Left renal cortex interstitium (tissue), 4 donors: ENCODE measurements around the gene IRGQ. TPM values are rescaled to one million over a fixed set of nuclear protein-coding genes. Genes with fewer than 3 reads are reported as not detected.

Experiments used
- DNase-seq, 4 donors: peaks; one replicate each; pipeline ENCODE4 v3.0.0-alpha.2; 2013; ENCODE audit warnings: low read depth in 4 of 4, low spot score in 2 of 4, missing footprints in 1 of 4
- polyA plus RNA-seq, 4 donors: library from polyadenylated mRNA; unstranded; fragments of 120-200 nt; gene quantifications; one replicate each; pipeline ENCODE4 v1.2.1, GENCODE V29; 2013; ENCODE audit not compliant: insufficient read length in 4 of 4

The IRGQ gene
- polyA plus RNA-seq, 4 donors: 10.6 to 22.6 (median 16.5) TPM

DNA sequence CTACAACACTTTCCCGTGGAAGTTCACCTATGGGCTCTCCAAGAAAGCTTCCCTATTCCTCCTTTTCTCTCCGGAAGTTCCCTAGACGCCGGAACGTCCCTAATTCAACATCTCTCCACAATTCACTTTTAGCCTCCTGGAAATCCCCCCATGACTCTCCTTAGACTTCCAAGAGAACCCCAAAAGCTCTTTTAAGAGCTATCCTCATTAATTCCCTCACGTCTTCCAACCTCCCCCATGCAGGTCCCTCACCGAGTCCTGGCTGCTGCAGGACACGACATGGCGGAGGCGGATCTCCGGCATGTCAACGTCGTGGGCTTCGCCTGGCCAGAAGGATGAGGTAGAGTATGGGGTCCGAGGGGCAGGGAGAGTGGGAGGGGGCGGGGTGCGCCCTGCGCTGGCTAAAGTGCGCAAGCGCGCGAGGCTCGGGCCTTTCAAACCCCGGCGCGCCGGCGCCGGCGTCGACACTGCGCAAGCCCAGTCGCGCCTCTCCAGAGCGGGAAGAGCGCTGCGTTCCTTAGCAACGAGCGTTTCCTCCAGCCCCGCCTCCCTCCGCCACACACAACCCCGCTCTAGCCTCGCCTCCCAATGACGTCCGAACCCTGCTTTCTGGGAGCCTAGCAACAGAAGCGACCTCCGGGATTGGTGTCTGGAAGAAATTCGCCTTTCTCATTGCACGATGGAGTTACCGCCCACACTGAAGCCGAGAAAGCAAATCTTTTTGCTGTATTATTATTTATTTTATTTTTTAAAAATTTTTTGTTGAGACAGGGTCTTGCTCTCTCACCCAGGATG, 20.6 kb downstream of the IRGQ start, which contains the start of the genes PINLYP and XRCC1:
TSS of gene PINLYP (plus strand) at position 646 of the 795 bp plus-strand sequence. CDS start 1,391 bp downstream, outside the sequence.
TSS of gene XRCC1 (minus strand) at position 372 of the 795 bp plus-strand sequence. CDS start at position 303, 69 bp downstream.
- DNase-seq: peak; percentile 93 to 99 (median 98)

DNA sequence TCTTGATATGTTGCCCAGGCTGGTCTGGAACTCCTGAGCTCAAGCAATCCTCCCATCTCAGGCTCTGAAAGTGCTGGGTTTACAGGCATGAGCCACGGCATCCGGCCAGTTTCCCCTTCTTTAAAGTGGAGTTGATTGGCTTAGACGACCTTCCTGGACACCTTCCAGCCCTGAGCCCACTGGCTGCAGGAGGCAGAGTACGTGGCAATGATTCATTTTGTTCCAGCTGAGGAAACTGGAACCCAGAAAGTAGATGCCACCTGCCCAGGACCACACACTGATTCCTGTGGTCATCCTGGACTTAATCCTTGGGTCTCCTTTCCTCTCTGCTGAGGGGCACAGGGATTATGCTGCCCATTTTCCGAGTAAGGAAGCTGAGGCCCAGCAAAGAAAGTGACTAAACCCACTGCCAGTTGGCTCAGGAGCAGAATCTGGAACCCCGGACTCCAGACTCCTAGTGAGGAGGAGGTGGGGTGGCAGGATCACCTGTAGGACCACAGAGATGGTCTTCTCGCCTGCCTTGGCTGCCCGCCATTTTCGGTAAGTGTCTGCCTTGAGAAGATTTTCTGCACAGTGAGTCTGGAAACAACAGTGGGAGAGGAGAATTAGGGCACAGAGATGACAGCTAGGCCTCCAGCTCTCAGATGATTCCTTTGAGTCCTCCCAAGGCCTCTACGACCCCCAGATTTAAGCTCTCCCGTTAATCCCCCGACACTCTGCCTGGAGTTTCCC, 21.3 kb downstream of the IRGQ start:
- no peak for DNase-seq

DNA sequence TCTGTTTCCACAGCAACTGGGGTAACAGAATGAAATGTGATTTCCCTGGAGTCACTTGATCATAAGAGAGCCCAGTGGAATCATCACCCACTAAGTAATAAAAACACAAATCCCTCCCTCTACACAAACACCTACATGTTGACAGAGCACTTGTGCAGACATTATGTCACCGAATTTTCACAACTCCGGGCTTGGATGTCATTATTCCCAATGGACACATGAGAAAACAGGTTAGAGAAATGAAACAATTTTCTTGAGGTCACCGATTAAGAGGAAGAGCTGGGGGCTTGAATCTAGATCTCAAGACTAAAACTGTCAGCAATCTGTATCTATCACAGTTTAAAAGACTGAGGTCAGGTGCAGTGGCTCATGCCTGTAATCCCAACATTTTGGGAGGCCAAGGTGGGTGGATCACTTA, 23.8 kb downstream of the IRGQ start:
- no peak for DNase-seq

DNA sequence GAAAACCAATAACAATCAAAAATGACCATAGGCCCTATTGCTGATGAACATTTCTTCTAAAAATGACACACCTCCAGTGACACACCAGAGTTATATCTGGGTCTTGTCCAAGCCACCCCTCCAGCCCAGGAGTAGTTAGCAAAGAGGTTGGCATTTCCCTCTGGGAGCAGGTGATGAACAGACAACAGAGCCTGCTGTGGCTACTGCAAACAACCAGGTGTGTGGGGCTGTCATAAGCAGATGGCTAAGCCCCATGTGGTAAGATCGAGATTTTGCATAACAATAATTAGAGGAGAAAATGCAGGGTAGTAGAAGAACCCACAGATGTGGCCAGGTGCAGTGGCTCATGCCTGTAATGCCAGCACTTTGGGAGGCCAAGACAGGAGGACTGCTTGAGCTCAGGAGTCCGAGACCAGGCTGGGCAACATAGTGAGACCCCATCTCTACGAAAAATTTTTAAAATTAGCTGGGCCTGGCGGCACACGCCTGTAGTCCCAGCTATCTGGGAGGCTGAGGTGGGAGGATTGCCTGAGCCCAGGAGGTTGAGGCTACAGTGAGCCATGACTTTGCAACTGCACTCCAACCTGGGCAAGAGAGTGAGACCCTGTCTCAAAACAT, 25.7 kb downstream of the IRGQ start:
- DNase-seq: no peak

DNA sequence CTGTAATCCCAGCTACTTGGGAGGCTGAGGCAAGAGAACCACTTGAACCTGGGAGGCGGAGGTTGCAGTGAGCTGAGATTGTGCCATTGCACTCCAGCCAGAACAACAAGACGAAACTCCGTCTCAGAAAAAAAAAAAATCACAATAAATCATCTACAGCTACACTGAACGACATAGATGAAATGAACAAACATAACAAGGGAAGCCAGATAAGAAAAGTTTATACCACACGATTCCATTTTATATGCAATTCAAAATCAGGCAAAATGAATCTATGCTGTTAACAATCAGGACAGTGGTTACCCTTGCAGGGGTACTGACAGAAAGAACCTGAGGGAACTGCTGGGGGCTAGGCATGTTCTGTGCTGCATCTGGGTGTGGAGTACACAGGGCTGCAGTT, 26.3 kb downstream of the IRGQ start:
- no peak for DNase-seq

DNA sequence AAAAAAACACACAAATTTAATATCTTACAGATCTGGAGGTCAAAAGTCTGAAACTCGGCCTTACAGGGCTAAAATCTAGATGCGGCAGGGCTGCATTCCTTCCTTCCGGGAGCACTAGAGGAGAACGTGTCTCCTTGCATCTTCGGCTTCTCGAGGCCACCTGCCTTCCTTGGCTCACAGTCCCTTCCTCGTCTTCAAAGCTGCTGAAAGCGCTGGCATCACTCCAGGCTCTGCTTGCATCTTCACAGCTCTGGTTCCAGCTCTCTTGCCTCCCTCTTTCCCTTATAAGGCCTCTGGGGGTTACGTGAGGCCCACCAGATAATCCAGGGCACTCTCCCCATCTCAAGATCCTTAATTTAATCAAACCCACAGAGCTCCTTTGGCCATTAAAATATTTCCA, 31.1 kb downstream of the IRGQ start:
- DNase-seq: no peak

DNA sequence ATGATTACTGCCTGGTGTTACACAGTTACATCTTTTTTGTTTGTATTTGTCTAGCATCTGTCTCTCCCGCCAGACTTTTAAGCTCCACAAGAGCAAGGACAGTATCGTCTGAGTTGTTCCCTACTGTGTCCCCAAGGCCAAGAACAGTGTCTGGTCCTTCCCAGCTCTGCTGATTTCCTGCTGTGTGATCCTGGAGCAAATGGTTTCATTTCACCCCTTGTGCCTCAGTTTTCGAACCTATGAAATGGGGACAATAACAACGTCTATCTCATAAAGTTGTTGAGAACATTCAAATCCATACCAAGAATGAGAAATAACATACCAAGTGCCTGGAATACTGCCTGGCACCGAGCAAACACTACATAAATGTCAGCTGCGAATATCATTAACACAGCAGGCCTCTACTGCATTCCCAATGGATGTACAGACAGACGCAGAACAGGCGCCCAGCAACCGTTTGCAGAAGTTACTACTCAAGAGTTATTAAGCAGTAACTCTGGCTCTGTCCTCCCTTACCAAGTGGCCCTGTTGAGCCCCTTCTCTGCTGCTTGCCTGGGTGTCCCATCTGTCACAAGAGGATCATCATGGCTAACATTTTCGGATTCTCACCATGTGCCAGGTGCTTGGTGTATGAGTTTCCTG, 32.0 kb downstream of the IRGQ start:
- DNase-seq: no peak

DNA sequence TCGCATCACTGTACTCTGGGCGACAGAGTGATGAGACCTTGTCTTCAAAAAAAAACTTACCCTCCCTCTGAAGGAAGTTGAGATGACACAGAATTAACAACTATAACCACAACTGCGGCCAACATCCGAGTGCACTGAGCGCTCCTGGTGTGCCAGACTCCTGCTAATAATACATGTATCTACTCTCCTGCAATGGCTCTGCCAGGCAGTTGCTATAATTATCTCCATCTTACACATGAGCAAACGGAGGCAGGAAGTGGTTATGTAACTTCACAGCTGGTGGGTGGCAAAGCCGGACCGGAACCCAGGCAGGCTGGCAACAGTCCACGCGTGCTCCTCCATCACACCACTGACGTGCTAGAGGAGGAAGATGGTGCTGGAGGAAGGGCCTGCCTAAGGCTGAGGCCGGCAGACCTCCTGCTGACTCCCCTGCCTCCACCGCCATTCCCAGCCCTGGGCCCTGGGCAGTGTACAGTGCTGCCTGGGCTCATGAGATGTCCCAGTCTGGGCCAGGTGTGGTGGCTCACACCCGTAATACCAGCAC, 33.2 kb downstream of the IRGQ start:
- DNase-seq: no peak

DNA sequence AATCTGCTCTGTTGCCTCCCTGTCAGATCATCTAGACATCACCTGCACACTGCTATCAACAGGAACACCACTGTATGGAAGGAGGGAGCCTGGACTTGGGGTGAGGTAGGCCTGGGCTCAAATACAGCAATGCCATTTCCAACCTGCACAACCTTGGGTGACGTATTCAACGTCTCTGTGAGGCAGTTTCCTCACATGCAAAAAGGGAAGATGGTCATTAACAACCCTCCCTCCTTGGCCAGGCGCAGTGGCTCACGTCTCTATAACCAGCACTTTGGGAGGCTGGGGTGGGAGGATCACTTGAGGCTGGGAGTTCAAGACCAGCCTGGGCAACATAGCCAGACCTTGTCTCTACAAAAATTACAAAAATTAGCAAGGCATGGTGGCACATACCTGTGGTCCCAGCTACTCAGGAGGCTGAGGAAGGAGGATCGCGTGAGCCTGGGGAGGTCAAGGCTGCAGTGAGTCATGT, 33.7 kb downstream of the IRGQ start:
- no peak for DNase-seq

DNA sequence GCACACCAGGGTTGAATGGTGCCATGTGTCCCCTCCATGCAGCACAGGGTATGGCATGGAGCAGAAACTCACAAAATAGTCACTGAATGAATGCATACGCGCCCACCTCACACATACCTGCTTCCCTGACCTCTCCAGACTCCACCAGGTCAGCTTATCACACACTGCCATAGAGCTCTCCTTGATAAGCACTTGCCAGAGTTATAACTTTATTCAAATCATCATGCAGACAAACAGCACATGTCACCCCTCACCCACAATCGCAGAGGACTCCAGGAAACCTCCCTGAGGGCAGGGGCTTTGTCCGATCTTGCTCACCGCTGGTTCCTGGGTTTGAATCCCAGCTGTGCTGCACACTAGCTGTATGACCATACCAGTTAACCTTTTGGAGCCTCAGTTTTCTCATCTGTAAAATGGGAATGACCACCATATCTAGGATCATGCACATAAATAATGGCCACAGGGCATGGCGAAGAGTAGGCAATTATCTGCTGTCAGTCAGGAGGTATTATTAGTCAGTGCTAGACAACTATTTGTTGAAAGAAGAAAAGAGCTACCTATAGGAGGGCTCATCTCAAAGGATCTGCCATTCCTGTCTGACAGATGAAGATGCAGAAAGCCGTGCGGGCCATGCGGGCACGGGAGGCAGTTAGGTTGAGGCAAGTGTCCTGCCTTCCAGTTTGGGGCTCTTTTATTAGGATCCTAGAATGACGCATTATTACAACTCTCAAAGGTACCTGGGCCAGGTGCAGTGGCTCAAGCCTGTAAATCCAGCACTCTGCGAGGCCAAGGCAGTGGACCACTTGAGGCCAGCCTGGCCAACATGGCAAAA, 34.6 kb downstream of the IRGQ start:
- DNase-seq: no peak

DNA sequence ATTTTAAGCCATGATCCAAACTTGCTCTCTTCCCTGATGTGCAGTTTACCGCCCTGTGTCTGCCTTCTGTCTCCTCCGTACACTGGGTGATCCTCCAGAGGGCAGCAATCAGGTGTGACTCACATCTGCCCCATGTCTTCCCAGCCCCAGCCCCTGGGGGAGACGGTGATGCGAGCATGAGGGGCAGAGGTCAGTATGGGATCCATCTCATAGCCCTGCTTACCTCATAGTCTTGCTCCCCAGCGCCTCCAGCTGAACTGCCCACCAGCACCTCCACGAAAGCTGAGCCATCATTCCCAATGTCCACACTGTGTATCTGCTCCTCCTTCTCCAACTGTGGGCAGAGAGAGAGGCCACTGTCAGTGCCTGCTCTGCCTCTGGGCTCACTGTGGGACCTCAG, 35.2 kb downstream of the IRGQ start:
- DNase-seq: no peak

DNA sequence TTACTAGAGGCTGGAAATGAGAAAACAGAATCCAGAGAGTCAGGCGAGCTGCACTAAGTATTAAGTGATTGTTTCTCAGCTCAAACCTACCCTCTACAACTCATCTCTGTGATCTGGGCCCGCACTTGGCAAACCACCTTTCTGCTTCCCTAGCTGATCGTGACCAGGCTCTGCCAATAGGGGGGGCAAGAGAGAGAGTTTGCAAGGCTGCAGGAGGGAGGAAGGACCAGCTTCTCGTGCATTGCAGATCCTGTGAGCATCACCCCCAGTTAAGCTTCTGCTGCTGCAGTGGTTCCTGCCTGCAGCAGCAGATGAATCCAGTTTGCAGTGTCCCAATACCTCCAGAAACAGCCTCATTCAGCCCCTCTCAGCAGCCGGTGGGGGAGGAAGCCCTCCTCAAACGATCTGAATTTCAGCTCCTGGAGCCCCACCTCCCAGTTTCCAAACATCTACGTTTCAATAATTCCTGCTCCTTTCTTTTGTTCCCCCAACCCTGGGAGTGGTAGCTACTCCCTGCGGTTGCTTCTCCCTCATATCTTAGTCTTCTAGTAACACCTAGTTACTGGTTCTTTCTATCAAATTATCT, 40.7 kb downstream of the IRGQ start:
- peak in 1 of 4 donors; percentile 58 for DNase-seq

DNA sequence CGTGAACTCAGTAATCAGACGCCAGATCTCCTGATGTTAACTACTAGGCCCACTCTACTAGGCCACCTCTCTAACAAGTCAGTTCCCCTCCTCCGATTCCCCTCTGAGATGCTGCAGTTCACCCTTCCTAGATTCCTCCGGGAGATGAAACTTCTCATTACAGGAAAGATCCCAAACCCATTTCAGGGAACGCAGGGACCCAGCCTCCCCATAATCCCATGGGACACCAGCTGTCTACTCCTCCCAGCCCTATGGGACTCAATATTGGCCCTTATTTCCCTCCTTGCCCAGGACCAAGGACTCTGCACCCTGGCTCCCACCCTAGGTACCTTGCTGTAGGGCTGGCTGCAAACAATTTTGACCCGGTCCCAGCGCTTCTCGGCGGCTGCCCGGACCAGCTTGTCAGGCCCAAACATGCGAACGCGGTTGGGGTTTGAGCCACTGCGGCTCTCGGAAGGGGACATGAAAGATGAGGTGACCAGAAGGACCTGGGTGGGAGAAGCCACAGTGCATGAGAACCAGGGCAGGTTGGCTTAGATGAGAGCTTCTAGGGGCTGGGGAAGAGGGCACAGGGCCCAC, 41.5 kb downstream of the IRGQ start:
- no peak for DNase-seq

DNA sequence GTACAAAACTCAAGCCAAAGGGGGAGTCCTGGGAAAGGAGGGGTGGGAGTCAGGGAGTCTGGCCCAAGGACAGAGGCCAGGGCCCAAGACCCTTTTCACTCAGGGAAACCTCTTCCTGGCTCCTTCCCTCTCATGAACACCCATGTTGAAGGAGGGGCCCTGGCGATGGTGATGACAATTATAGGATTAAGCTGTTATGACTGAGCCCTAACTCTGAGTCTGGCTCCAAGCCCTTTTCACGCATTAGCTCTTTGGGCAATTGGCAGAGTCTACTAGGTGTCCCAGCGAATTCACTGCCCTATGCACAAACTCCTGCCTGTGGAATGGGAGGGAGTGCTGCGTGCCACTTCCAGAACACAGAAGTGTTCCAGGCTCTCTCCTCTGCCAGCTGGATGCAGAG, 42.3 kb downstream of the IRGQ start:
- DNase-seq: no peak

DNA sequence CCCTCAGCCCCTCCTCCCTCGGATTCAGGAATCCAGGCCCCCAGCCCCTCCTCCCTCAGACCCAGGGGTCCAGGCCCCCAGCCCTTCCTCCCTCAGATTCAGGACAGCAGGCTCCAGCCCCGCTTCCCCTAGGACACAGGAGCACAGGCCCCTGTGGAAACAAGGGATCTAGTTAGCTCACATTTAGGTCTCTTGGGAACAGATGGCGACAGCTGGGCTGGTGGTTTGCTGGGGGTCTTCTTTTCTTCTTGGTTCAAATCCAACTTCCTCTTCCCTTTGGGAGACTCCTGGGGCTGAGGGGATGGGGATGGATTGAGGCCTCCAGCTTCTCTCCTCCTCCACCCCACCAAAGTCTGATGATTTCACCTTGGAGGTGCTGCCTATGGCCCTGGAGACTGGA, 43.3 kb downstream of the IRGQ start:
- no peak for DNase-seq

DNA sequence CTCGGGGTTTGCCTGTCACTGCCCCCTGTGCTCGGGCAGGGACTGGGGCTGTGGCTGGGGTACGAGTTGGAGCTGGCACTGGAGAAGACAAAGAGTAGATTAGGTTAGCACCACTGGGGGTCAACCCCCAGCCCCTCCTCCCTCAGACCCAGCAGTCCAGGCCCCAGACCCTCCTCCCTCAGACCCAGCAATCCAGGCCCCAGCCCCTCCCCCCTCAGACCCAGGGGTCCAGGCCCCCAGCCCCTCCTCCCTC, 43.8 kb downstream of the IRGQ start:
- no peak for DNase-seq

DNA sequence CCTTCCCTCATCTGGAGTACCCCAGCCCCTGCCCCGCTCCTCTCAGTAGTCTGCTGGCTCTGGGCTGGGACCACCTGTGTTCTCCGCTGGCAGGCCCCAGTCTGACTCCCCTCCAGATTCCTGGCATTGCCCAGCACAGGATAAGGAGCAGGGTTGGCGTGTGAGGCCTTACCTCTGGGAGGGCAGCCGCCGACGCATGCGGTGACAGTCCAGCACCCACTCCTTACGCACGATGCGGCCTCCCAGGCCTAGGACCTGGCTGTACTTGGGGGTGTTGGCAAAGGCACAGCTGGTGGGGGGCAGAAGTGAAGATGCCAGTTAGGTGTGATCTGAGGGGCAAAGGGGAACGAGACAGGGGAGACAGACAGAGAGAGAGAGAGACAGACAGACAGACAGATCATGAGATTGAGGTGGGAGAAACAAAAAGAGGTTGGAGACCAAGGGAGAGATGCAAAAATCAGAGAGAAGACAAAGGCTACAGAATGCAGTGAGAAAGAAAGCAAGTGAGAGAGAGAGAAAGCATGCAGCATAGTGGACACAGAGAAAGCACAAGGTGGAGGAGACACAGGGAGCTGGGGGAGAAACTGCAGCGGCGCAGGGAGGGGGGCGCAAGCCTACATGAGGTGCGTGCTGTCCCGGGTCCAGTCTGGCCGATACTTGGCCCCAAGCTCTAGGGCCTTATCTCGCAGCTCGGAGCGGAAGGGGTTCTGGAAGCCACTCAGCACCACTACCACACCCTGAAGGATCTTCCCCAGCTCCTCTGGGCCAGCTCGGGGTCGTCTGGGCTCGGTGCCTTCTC, 44.3 kb downstream of the IRGQ start:
- no peak for DNase-seq

DNA sequence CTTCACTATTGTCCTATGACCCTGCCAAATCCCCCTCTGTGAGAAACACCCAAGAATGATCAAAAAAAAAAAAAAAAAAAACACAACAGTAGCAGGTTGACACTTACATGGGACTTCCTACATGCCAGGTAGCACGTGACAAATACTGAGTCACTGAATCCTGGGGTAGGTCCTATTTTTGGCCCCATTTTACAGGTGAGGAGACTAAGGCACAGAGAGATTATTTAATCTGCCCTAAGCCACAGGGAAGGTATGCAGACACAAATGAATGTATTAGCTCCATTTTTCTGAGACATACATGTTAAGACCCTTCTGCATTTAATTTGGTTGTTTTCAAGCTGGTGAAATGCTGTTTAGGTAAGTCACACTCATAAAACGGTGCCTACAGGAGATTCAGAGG, 47.2 kb downstream of the IRGQ start:
- DNase-seq: no peak
